SK-N-SH (cell line): ENCODE results near the gene PFAS. TPM values are rescaled to one million over a fixed set of nuclear protein-coding genes. Genes with fewer than 3 reads are reported as not detected.

Experiments
- CTCF ChIA-PET: fragments of 300-600, 350-600 bp; formaldehyde crosslinking; extraction: SDS; loops from one replicate; lab custom pipeline; 2021; lab: Yijun Ruan, JAX
- POLR2A ChIA-PET: fragments of 350-600 bp; sonication (Branson Sonifier 250); formaldehyde crosslinking; extraction: SDS; loops from one replicate; lab custom pipeline; 2020; ENCODE audit warnings: antibody characterized with exemption, inconsistent platforms; lab: Yijun Ruan, JAX
- DNase-seq: peaks from one replicate; pipeline ENCODE4 v3.0.0; 2012
- H2AFZ ChIP-seq: fragments of 200-600 bp; sonication (generic); 2 replicates; pipeline ENCODE4 v1.8.1; 2016; ENCODE audit warnings: antibody characterized with exemption, mild to moderate bottlenecking, low read depth
- H3F3A ChIP-seq: fragments of 200-600 bp; sonication (generic); replicated peaks from 2 replicates; pipeline ENCODE3; 2016; ENCODE audit warnings: antibody characterized with exemption, mild to moderate bottlenecking; ENCODE audit not compliant: insufficient read depth
- H3K27ac ChIP-seq, 2 experiments: fragments of 200-500 bp in 1 of 2; fragments of 200-600 bp in 1 of 2; sonication (Bioruptor generic) in 1 of 2; sonication (generic), shearing (Covaris generic) in 1 of 2; 2 replicates each; pipeline versions ENCODE4 v1.5.1 to v1.6.1; 2014 to 2016; ENCODE audit warnings: low read depth in 2 of 2, inconsistent platforms in 1 of 2, low read length in 1 of 2, mild to moderate bottlenecking in 1 of 2, mixed read lengths in 1 of 2
- H3K27me3 ChIP-seq: fragments of 200-600 bp; sonication (generic), shearing (Covaris generic); 2 replicates; pipeline ENCODE4 v1.6.1; 2016; ENCODE audit warnings: mixed run types; ENCODE audit not compliant: insufficient read depth
- H3K36me3 ChIP-seq, 2 experiments: fragments of 200-500 bp in 1 of 2; fragments of 200-600 bp in 1 of 2; sonication (Bioruptor generic) in 1 of 2; sonication (generic) in 1 of 2; replicated peaks in 1 of 2; 2 replicates each; pipeline versions ENCODE3 to v1.5.1; 2014 to 2016; ENCODE audit warnings: low read length in 1 of 2, mild to moderate bottlenecking in 1 of 2; ENCODE audit not compliant: insufficient read depth in 2 of 2, control insufficient read depth in 1 of 2
- H3K4me1 ChIP-seq, 2 experiments: fragments of 200-500 bp in 1 of 2; fragments of 200-600 bp in 1 of 2; sonication (Bioruptor generic) in 1 of 2; sonication (generic), shearing (Covaris generic) in 1 of 2; 2 replicates each; pipeline versions ENCODE4 v1.5.1 to v1.6.1; 2014 to 2016; ENCODE audit warnings: low read depth in 1 of 2, low read length in 1 of 2, mixed run types in 1 of 2; ENCODE audit not compliant: insufficient read depth in 2 of 2, control insufficient read depth in 1 of 2
- H3K4me2 ChIP-seq: fragments of 200-600 bp; sonication (generic), shearing (Covaris generic); 2 replicates; pipeline ENCODE4 v1.6.1; 2017; ENCODE audit warnings: mixed run types
- H3K4me3 ChIP-seq, 2 experiments: fragments of 200-500 bp in 1 of 2; fragments of 200-600 bp in 1 of 2; sonication (Bioruptor generic) in 1 of 2; sonication (generic), shearing (Covaris generic) in 1 of 2; 2 replicates each; pipeline versions ENCODE4 v1.5.1 to v1.8.1; 2014 to 2016; ENCODE audit warnings: low read depth in 2 of 2, inconsistent platforms in 1 of 2, low read length in 1 of 2, mild to moderate bottlenecking in 1 of 2, mixed read lengths in 1 of 2, moderate library complexity in 1 of 2
- H3K79me2 ChIP-seq: fragments of 200-600 bp; sonication (generic); 2 replicates; pipeline ENCODE4 v1.8.1; 2017; ENCODE audit warnings: mild to moderate bottlenecking; ENCODE audit not compliant: insufficient read depth
- H3K9ac ChIP-seq: fragments of 200-600 bp; sonication (generic); 2 replicates; pipeline ENCODE4 v1.6.1; 2017; ENCODE audit warnings: mixed run types
- H3K9me2 ChIP-seq: fragments of 200-600 bp; sonication (generic); 2 replicates; pipeline ENCODE4 v1.6.1; 2017; ENCODE audit warnings: mixed run types
- H3K9me3 ChIP-seq: fragments of 200-600 bp; sonication (generic); 2 replicates; pipeline ENCODE4 v1.6.1; 2017; ENCODE audit warnings: mixed run types, mild to moderate bottlenecking, moderate library complexity
- H4K20me1 ChIP-seq: fragments of 200-600 bp; sonication (generic); 2 replicates; pipeline ENCODE4 v1.6.1; 2017; ENCODE audit warnings: mild to moderate bottlenecking, mixed run types; ENCODE audit not compliant: insufficient read depth
- CHD2 ChIP-seq: fragments of 150-350 bp; IDR thresholded peaks from 2 replicates; pipeline ENCODE4 v1.6.1; 2018; ENCODE audit warnings: low read length; ENCODE audit not compliant: partially characterized antibody
- CTCF ChIP-seq: fragments of 200-600 bp; sonication (generic); IDR thresholded peaks from 2 replicates; pipeline ENCODE4 v1.6.1; 2017; ENCODE audit warnings: antibody characterized with exemption, mild to moderate bottlenecking, moderate library complexity
- GATA2 ChIP-seq: sonication (generic); formaldehyde crosslinking; IDR thresholded peaks from 2 replicates; pipeline ENCODE4 v1.5.0; 2020; ENCODE audit warnings: mild to moderate bottlenecking, missing genetic modification reagents
- MAX ChIP-seq: IDR thresholded peaks from 2 replicates; pipeline ENCODE4 v1.4.0; 2012; ENCODE audit warnings: low read depth
- MXI1 ChIP-seq: IDR thresholded peaks from 2 replicates; pipeline ENCODE4 v1.6.1; 2012; ENCODE audit warnings: mild to moderate bottlenecking, low read depth, low read length, improper control_type of control experiment
- NRF1 ChIP-seq: IDR thresholded peaks from 2 replicates; pipeline ENCODE4 v1.6.1; 2012; ENCODE audit warnings: low read depth, mild to moderate bottlenecking, low read length
- POLR2AphosphoS5 ChIP-seq: IDR thresholded peaks from 2 replicates; pipeline ENCODE4 v1.6.1; 2012; ENCODE audit warnings: low read depth, low read length
- RAD21 ChIP-seq: IDR thresholded peaks from 2 replicates; pipeline ENCODE4 v1.6.1; 2012; ENCODE audit warnings: mild to moderate bottlenecking, low read length
- REST ChIP-seq: IDR thresholded peaks from 2 replicates; pipeline ENCODE4 v1.6.1; 2012; ENCODE audit warnings: mild to moderate bottlenecking, low read depth, low read length, moderate library complexity
- RFX5 ChIP-seq: IDR thresholded peaks from 2 replicates; pipeline ENCODE4 v1.6.1; 2012; ENCODE audit warnings: mild to moderate bottlenecking, improper control_type of control experiment, low read length
- SIN3A ChIP-seq: IDR thresholded peaks from 2 replicates; pipeline ENCODE4 v1.6.1; 2012; ENCODE audit warnings: low read depth, mild to moderate bottlenecking, low read length, moderate library complexity, borderline replicate concordance
- TAF1 ChIP-seq: IDR thresholded peaks from 2 replicates; pipeline ENCODE4 v1.6.1; 2012; ENCODE audit warnings: low read depth, mild to moderate bottlenecking, low read length, moderate library complexity, borderline replicate concordance
- TCF12 ChIP-seq: IDR thresholded peaks from 2 replicates; pipeline ENCODE4 v1.4.0; 2012
- YY1 ChIP-seq: IDR thresholded peaks from 2 replicates; pipeline ENCODE4 v1.4.0; 2012; ENCODE audit warnings: low read depth, mild to moderate bottlenecking
- ZBTB33 ChIP-seq: IDR thresholded peaks from 2 replicates; pipeline ENCODE4 v1.4.0; 2012; ENCODE audit warnings: low read depth, borderline replicate concordance
- WGBS: methylation state at CpG from one replicate; pipeline ENCODE4 v1.1.6; 2017; ENCODE audit warnings: low lambda C conversion rate; 5-methylcytosine and 5-hydroxymethylcytosine counted together
- polyA plus RNA-seq, 3 experiments: library from polyadenylated mRNA; depleted of rRNA; stranded (reverse); fragments of >200 nt; gene quantifications; 2 replicates each; pipeline ENCODE4 v1.2.3, GENCODE V29; 2012

The PFAS gene
- polyA plus RNA-seq (2012; rRNA removed) = 22.4 and 24.0 TPM in 2 replicates
- polyA plus RNA-seq (2012; cell fraction: cytosol; rRNA removed) = 7.1 and 9.5 TPM in 2 replicates
- polyA plus RNA-seq (2012; cell fraction: nucleus; rRNA removed) = 91.9 and 99.7 TPM in 2 replicates

- peak within 1 kb of the TSS; percentile 90 for H3K4me2 ChIP-seq
- peak within 1 kb of the TSS; percentile 75 to 93 for H3K4me3 ChIP-seq
- H3K9ac ChIP-seq = peak within 1 kb of the TSS; percentile 85
- H3K27ac ChIP-seq = peak within 1 kb of the TSS; percentile 81 to 92
- no peaks in the 10 kb centered on the region for H3K9me3 ChIP-seq
- WGBS = under 1% methylated on average over 39 of the region's 58 CpGs
- ChIA-PET POLR2A (interaction anchor here (0.5 to 1.7 kb wide), 8 partner anchors 25 to 1190 kb away, joined by 3 to 11 read pairs (median 4); partner anchors contain the start of genes AURKB, RANGRF and SLC25A35), CTCF (interaction anchor here (1.0 to 3.9 kb wide), 4 partner anchors 11 to 135 kb away, joined by 3 to 18 read pairs (median 6); no protein-coding TSS in a partner anchor)
- H3F3A ChIP-seq = peaks cover 26% of the 10 kb centered on the region
- peak; percentile 93 for DNase-seq
- TF ChIP-seq MXI1 = peak; percentile 100
- peak; percentile 18; the same call in 1 of the 2 replicates for TF ChIP-seq TCF12
- peak; percentile 22; the same call in 1 of the 2 replicates for TF ChIP-seq REST
- TF ChIP-seq NRF1 = 0 out of 2 replicates have a peak, but pooled peaks have one; percentile 11
- peak; percentile 56; the same call in 1 of the 2 replicates for TF ChIP-seq ZBTB33
- peak; percentile 65 for TF ChIP-seq YY1
- no peak for TF ChIP-seq RFX5
- peak; percentile 99 for TF ChIP-seq MAX
- TF ChIP-seq TAF1 = peak; percentile 42; the same call in 1 of the 2 replicates
- TF ChIP-seq CHD2 = peak; percentile 84
- no peak for TF ChIP-seq RAD21
- TF ChIP-seq GATA2 (CRISPR knock-in tag) = no peak
- TF ChIP-seq POLR2AphosphoS5 = peak; percentile 81
- peak; percentile 99 for TF ChIP-seq SIN3A
- TF ChIP-seq CTCF = no peak
- H4K20me1 ChIP-seq = no peaks in the 10 kb centered on the region
- H3K27me3 ChIP-seq = no peaks in the 10 kb centered on the region
- peak within 1 kb of the TSS; percentile 95 for H2AFZ ChIP-seq
- H3K36me3 ChIP-seq = peaks cover 0 to 6% of the 10 kb centered on the region in 2 experiments
- H3K9me2 ChIP-seq = no peaks in the 10 kb centered on the region
- H3K4me1 ChIP-seq = peaks cover 3 to 5% of the 10 kb centered on the region in 2 experiments; a peak in 3 of 4 replicates
- peaks cover 67% of the 10 kb centered on the region for H3K79me2 ChIP-seq
Observed at GRCh38 chr17:8248751-8249607, at the start of gene PFAS. Gene PFAS, plus strand, starts transcription at chr17:8249289. Its CDS starts 4,649 bp downstream, at chr17:8253938.
